ENCODE measurements around the gene EIF2B2. TPM values are rescaled to one million over a fixed set of nuclear protein-coding genes. Genes with fewer than 3 reads are reported as not detected.

Gene EIF2B2
- total and polyA plus RNA-seq, 2 of the 13 experiments (the other 11 are each of a cell fraction or from before 2014, with no cell fraction given), result 54.4 to 78.6 TPM

GRCh38 chr14:75002392-75003249 lies at the start of gene EIF2B2 (continued):
- TF ChIP-seq ZMYM3 (CRISPR knock-in tag; IDR thresholded peaks at IDR 0.05) (no peak), CBFB (CRISPR knock-in tag; IDR thresholded peaks at IDR 0.05) (peak; percentile 48; the same call in 1 of the 2 replicates), ZNF546 (CRISPR knock-in tag; conservative IDR thresholded peaks at IDR 0.05) (no peak), ZNF276 (CRISPR knock-in tag; IDR thresholded peaks at IDR 0.05; ENCODE audit: low read depth) (no peak), FOXK1 (CRISPR knock-in tag; IDR thresholded peaks at IDR 0.05; ENCODE audit: borderline replicate concordance, low read depth) (peak; percentile 67; the same call in 1 of the 2 replicates), NR2C2 (CRISPR knock-in tag; IDR thresholded peaks at IDR 0.05; ENCODE audit: borderline replicate concordance) (peak; percentile 100), SMYD3 (CRISPR knock-in tag; IDR thresholded peaks at IDR 0.05) (peak; percentile 80; the same call in 1 of the 2 replicates), FOXA1 (IDR thresholded peaks at IDR 0.05) (no peak), FOXA1 (CRISPR knock-in tag; IDR thresholded peaks at IDR 0.05) (no peak), ZNF83 (CRISPR knock-in tag; IDR thresholded peaks at IDR 0.05; ENCODE audit: borderline replicate concordance) (no peak), ZKSCAN1 (IDR thresholded peaks at IDR 0.05; ENCODE audit: low read length) (no peak), BRF2 (CRISPR knock-in tag; IDR thresholded peaks at IDR 0.05) (no peak), MAFG (CRISPR knock-in tag; IDR thresholded peaks at IDR 0.05) (no peak), ZNF333 (CRISPR knock-in tag; IDR thresholded peaks at IDR 0.05; ENCODE audit: borderline replicate concordance) (no peak), MTF1 (CRISPR knock-in tag; IDR thresholded peaks at IDR 0.05) (no peak), U2AF1 (optimal IDR thresholded peaks at IDR 0.05; ENCODE audit: low read depth, low read length) (no peak), ZNF350 (CRISPR knock-in tag; IDR thresholded peaks at IDR 0.05; ENCODE audit: borderline replicate concordance, low read depth) (no peak; the same call in 1 of the 2 replicates), ZKSCAN8 (CRISPR knock-in tag; IDR thresholded peaks at IDR 0.05; ENCODE audit: borderline replicate concordance) (no peak), FOXJ3 (CRISPR knock-in tag; IDR thresholded peaks at IDR 0.05; ENCODE audit: borderline replicate concordance) (no peak), ZBTB37 (CRISPR knock-in tag; IDR thresholded peaks at IDR 0.05) (no peak), SOX6 (IDR thresholded peaks at IDR 0.05) (no peak), SOX6 (CRISPR knock-in tag; IDR thresholded peaks at IDR 0.05) (peak; percentile 34), ZNF138 (CRISPR knock-in tag; IDR thresholded peaks at IDR 0.05; ENCODE audit: low read depth) (peak; percentile 62; the same call in 1 of the 2 replicates), SRSF9 (IDR thresholded peaks at IDR 0.05; ENCODE audit: borderline replicate concordance, insufficient read depth, low read depth, low read length, poor library complexity, severe bottlenecking) (no peak), SNAPC5 (CRISPR knock-in tag; IDR thresholded peaks at IDR 0.05; ENCODE audit: borderline replicate concordance) (no peak), JUND (CRISPR knock-in tag; IDR thresholded peaks at IDR 0.05) (no peak), ZSCAN21 (CRISPR knock-in tag; IDR thresholded peaks at IDR 0.05; ENCODE audit: borderline replicate concordance) (no peak)

Measured in HepG2 (cell line).